Measurements from ENCODE around the gene TSPY4. TPM values are rescaled to one million over a fixed set of nuclear protein-coding genes. Genes with fewer than 3 reads are reported as not detected.
"Not testable (repeated sequence)": the region's sequence is repeated elsewhere in the genome, so short reads cannot be mapped to it uniquely, and the experiment has no call there.

The TSPY4 gene
- not detected for polyA plus RNA-seq (2012; ENCODE audit: insufficient read length, low read depth)

- TF ChIP-seq FOXP2 (optimal IDR thresholded peaks at IDR 0.05; ENCODE audit: borderline replicate concordance, extremely low read depth, extremely low read length, insufficient read depth); POLR2AphosphoS5 (IDR thresholded peaks at IDR 0.05; ENCODE audit: low read depth, low read length): not testable (repeated sequence)
- TF ChIP-seq, protein P1, sequence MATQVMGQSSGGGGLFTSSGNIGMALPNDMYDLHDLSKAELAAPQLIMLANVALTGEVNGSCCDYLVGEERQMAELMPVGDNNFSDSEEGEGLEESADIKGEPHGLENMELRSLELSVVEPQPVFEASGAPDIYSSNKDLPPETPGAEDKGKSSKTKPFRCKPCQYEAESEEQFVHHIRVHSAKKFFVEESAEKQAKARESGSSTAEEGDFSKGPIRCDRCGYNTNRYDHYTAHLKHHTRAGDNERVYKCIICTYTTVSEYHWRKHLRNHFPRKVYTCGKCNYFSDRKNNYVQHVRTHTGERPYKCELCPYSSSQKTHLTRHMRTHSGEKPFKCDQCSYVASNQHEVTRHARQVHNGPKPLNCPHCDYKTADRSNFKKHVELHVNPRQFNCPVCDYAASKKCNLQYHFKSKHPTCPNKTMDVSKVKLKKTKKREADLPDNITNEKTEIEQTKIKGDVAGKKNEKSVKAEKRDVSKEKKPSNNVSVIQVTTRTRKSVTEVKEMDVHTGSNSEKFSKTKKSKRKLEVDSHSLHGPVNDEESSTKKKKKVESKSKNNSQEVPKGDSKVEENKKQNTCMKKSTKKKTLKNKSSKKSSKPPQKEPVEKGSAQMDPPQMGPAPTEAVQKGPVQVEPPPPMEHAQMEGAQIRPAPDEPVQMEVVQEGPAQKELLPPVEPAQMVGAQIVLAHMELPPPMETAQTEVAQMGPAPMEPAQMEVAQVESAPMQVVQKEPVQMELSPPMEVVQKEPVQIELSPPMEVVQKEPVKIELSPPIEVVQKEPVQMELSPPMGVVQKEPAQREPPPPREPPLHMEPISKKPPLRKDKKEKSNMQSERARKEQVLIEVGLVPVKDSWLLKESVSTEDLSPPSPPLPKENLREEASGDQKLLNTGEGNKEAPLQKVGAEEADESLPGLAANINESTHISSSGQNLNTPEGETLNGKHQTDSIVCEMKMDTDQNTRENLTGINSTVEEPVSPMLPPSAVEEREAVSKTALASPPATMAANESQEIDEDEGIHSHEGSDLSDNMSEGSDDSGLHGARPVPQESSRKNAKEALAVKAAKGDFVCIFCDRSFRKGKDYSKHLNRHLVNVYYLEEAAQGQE (IDR thresholded peaks at IDR 0.05; ENCODE audit: insufficient read depth in 1 of 2, low read depth in 2 of 2, low read length in 2 of 2): not testable (repeated sequence)
Measured at GRCh38 chrY:9337164-9337563, at the start of gene TSPY4. TSS of gene TSPY4 (plus strand) at chrY:9337464. CDS start at chrY:9337510, 46 bp downstream.

GRCh38 chrY:9320996-9321395 is 16.3 kb upstream of the TSPY4 start:
- TF ChIP-seq, protein P1 (IDR thresholded peaks at IDR 0.05; ENCODE audit: insufficient read depth in 1 of 2, low read depth in 2 of 2, low read length in 2 of 2): no peak
- no peak for TF ChIP-seq SIN3A (IDR thresholded peaks at IDR 0.05; ENCODE audit: borderline replicate concordance, insufficient read depth, low read length)

DNA sequence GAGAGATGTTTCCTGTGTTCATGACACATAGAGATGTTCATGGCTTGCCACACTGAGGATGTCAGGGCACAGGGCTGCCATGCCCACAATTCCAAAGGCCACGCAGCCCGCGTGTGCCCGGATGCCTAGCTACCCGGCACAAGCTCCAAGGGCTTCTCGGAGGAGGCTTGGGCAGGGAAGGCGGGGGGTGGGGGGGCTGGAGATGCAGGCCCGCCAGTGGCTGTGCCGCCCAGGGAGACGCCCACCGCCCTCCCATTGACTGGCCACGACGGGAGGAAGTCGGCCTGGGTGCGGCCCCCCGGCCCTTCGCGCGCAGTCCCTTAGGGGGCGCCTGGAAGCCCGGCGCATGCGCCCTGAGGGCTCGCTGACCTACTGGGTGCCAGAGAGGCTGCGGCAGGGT is 20.2 kb downstream of the TSPY4 start, which contains the start of gene TSPY8:
TSS of gene TSPY8 (plus strand) at position 301 of the 400 bp plus-strand sequence. CDS start at position 347, 46 bp downstream.
- TF ChIP-seq, protein P1 (IDR thresholded peaks at IDR 0.05; ENCODE audit: insufficient read depth in 1 of 2, low read depth in 2 of 2, low read length in 2 of 2): not testable (repeated sequence)
- not testable (repeated sequence) for TF ChIP-seq FOXP2 (optimal IDR thresholded peaks at IDR 0.05; ENCODE audit: borderline replicate concordance, extremely low read depth, extremely low read length, insufficient read depth); SIN3A (IDR thresholded peaks at IDR 0.05; ENCODE audit: borderline replicate concordance, insufficient read depth, low read length)

Data from PFSK-1 (cell line).